ENCODE data around the gene PTAFR.

PTAFR gene

GRCh38 chr1:28114844-28115243, 61.6 kb downstream of the PTAFR start:
- ATAC-seq = no peak

- no peak for ATAC-seq
Measured at GRCh38 chr1:28113242-28113572, 63.3 kb downstream of the PTAFR start.

DNA sequence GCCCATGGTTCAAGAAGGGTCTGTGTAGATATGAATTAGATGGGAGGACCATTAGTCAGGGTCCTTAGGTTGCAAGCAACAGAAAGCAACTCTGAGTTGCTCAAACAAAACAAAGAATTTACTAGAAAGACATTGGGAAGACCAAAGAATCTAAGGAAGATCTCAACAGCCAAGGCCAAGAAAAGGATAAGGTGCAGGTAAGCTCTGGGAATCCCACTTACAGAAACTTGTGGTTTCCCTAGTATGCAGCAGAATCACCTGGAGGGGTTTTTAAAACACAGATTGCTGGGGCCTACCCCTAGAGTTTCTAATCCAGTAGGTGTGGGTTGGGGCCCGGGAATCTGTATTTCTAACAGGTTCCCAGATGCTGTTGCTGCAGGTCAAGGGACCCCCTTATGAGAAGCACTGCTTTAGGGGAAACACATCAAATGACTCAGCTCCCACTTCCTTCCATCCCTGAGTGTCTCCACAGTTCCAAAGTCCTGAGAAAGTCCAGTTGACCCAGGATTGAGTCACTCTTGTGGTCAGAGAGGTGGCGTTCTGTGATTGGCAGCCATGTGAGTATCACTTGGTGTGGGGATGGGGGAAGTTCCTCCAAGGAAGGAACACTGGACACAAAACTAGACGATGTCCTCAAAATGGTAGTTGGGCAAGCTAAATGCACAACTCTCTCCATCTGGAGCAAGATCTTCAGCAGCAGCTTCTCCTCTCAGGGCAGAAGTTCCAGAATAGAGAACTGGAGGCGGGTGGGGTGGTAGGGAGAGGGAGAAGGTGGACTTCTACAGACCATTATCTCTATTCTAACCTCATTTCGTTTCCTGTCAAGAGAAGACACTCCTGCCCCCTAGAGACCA, 63.9 kb downstream of the PTAFR start:
- no peak for ATAC-seq

- peak in 1 of 2 donors; percentile 30 for ATAC-seq
Measured at GRCh38 chr1:28111157-28111556, 65.3 kb downstream of the PTAFR start.

GRCh38 chr1:28110555-28110954, 65.9 kb downstream of the PTAFR start:
- ATAC-seq = no peak

DNA sequence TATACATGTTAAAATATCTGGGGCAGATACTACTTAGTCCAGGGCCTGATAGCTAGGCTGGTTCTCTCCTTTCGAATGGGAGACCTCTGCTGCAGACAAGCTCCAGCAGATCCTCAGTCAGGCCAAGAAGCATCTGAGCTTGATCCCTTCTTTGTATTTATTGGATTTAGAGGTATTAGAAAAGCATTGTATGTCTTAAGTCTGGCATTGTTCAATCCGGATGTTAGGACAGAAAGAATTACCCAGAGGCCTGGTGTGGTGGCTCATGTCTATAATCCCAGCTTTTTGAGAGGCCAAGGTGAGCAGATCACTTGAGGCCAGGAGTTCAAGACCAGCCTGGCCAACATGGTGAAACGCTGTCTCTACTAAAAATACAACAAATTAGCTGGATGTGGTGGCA, 66.9 kb downstream of the PTAFR start:
- ATAC-seq = no peak

DNA sequence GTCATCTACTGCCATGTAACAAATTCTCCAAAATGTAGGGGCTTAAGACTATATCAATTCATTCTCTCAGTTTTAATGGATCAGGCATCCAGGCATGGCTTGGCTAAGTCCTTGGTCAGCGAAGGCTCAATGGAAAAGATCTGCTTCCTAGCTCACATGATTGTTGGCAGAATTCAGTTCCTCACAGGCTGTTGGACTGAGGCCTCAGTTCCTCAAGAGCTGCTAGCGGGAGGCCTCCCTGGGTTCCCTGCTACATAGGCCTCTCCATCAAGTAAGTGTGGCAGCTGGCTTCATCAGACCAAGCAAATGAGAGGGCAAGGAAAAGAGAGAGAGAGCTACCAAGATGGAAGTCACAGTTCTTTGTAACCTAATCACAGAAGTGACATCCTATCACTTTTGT, 68.5 kb downstream of the PTAFR start:
- ATAC-seq = no peak

DNA sequence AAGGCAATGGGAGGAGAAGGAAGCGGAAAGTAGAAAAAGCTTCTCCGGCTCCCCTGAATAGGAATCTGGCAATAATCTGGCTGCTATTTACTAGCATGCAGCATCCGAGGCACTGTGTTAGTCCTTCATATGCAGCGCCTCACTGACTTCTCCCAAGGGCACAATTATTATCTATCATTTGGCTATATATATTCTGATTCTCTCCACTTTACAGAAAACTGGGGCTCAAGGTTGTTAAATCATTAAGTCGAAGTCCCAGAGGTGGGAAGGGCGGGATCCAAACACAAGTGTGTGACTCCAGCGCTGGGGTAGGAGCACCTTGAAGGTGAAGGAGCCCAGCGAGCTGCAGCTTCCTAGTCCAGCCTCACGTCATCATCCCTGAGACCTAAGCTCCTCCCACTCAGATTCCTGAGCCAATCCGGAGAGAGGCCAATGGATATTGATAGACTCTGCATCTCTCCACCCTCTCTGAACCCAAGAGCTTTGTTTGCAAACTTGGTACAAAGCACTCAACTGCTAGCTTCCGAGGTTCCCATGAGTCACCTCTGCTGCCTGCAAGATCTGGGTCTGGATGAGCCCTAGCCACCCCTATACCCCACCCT, 71.5 kb downstream of the PTAFR start:
- ATAC-seq = no peak

DNA sequence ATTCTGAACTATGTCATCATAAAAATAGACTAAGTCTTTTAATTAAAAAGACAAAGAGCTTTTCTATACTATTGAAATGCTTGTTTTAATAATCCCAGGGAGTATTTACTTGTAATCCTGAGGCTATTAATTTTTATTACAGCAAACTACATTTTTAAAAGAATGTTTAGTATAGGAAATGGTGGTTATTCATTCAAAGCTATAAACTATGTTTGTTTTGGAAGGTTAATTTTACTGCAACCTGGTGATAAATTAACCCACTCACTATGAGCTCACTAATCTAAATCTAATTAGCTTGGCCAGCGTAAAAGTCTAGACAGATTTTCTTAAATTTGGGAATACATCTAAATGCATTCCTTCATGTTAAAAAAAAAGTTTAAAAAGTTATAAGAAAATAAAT, 74.3 kb downstream of the PTAFR start:
- ATAC-seq = no peak

GRCh38 chr1:28099050-28099769, 77.3 kb downstream of the PTAFR start:
- ATAC-seq = no peak

Data from activated CD4-positive, CD25-positive, alpha-beta regulatory T cell treated with anti-CD3 and anti-CD28 coated beads, Interleukin-2, amount 50 U/mL, for 24 hours (primary cell).